A673 (cell line): ENCODE measurements around the gene SYP.
"Not testable (repeated sequence)": the region's sequence is repeated elsewhere in the genome, so short reads cannot be mapped to it uniquely, and the experiment has no call there.

Experiments used
- CTCF ChIP-seq: fragments of 300-800, 200-600 bp; sonication (generic); conservative IDR thresholded peaks from 2 replicates; pipeline ENCODE4 v1.5.1; 2017; ENCODE audit warnings: low read depth, mild to moderate bottlenecking, antibody characterized with exemption, low read length, moderate library complexity, mixed read lengths
- EZH2 ChIP-seq: fragments of 200-600 bp; sonication (generic); IDR thresholded peaks from 2 replicates; pipeline ENCODE4 v1.6.1; 2017; ENCODE audit warnings: borderline replicate concordance, low read depth, mild to moderate bottlenecking, mixed read lengths, antibody characterized with exemption, low read length; ENCODE audit not compliant: poor library complexity, severe bottlenecking

DNA sequence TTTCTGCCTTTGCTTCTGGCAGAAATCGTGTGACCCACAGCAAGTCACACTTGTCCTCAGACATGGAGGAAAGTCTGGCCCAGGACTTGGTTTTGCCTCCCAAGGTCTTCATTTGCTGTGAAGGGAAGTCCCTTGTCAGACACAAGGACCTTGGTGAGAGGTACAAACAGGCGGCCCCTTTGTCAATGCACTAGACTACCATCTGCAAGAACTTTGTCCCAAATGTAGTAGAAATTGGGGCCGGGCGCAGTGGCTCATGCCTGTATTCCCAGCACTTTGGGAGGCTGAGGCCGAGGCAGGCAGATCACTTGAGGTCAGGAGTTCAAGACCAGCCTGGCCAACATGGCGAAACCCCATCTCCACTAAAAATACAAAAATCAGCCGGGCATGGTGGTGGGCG is 26.4 kb downstream of the SYP start:
- not testable (repeated sequence) for TF ChIP-seq CTCF, EZH2
